Sigmoid colon (tissue), 4 donors: ENCODE measurements around the gene ERVW-1.

Experiments used
- EP300 ChIP-seq, 4 donors: sonication (generic); formaldehyde crosslinking; IDR thresholded peaks; one replicate each; pipeline ENCODE4 v1.6.1; 2017; ENCODE audit warnings: antibody characterized with exemption in 4 of 4
- TF ChIP-seq, protein P1 (sequence below), 4 experiments: fragments of 450-650 bp in 3 of 4; fragments of 200-600 bp in 1 of 4; IDR thresholded peaks; one replicate each; pipeline ENCODE4 v1.5.1; 2016 to 2019; ENCODE audit warnings: antibody characterized with exemption in 4 of 4, mild to moderate bottlenecking in 3 of 4, moderate library complexity in 2 of 4

GRCh38 chr7:92461027-92462003 lies 16.4 kb downstream of the ERVW-1 start:
- TF ChIP-seq, protein P1, sequence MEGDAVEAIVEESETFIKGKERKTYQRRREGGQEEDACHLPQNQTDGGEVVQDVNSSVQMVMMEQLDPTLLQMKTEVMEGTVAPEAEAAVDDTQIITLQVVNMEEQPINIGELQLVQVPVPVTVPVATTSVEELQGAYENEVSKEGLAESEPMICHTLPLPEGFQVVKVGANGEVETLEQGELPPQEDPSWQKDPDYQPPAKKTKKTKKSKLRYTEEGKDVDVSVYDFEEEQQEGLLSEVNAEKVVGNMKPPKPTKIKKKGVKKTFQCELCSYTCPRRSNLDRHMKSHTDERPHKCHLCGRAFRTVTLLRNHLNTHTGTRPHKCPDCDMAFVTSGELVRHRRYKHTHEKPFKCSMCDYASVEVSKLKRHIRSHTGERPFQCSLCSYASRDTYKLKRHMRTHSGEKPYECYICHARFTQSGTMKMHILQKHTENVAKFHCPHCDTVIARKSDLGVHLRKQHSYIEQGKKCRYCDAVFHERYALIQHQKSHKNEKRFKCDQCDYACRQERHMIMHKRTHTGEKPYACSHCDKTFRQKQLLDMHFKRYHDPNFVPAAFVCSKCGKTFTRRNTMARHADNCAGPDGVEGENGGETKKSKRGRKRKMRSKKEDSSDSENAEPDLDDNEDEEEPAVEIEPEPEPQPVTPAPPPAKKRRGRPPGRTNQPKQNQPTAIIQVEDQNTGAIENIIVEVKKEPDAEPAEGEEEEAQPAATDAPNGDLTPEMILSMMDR (IDR thresholded peaks at IDR 0.05) = peak in 2 of 4 experiments; percentile 21 to 47
- TF ChIP-seq EP300 (IDR thresholded peaks at IDR 0.05) = no peak
